ENCODE measurements around the gene CUL3. TPM values are rescaled to one million over a fixed set of nuclear protein-coding genes. Genes with fewer than 3 reads are reported as not detected.
"Not testable (repeated sequence)": the region's sequence is repeated elsewhere in the genome, so short reads cannot be mapped to it uniquely, and the experiment has no call there.

CUL3 gene
- 10 to 100 TPM; 74.9 to 77.4 TPM for total RNA-seq

GRCh38 chr2:224585211-224586088, at the start of gene CUL3:
CUL3 (minus strand) TSS chr2:224585363; CDS start chr2:224585009, 354 bp downstream.
- H3K36me3 Mint-ChIP-seq (ENCODE audit: low read depth): peaks cover 19% of the 10 kb centered on the region
- CTCF ChIA-PET: interaction anchor here (0.6 to 1.5 kb wide), 3 partner anchors 10 to 1825 kb away, joined by 3 read pairs; no protein-coding TSS in a partner anchor
- no peaks in the 10 kb centered on the region for H3K9me3 Mint-ChIP-seq
- POLR2A ChIA-PET: interaction anchor here (0.6 to 0.9 kb wide), 2 partner anchors 10 to 54 kb away, joined by 3 read pairs; no protein-coding TSS in a partner anchor
- DNase-seq: peak; percentile 99
- no peaks in the 10 kb centered on the region for H3K27me3 Mint-ChIP-seq
- H3K27ac Mint-ChIP-seq: peak within 1 kb of the TSS; percentile 96
- H3K4me3 Mint-ChIP-seq: peak within 1 kb of the TSS; percentile 98
- peaks cover 45% of the 10 kb centered on the region for H3K4me1 Mint-ChIP-seq

- no peaks in the 10 kb centered on the region for H3K9me3 Mint-ChIP-seq
- no peaks in the 10 kb centered on the region for H3K36me3 Mint-ChIP-seq (ENCODE audit: low read depth)
- POLR2A ChIA-PET: no interaction called here
- no peak overlapping the region for H3K4me3 Mint-ChIP-seq
- no peak overlapping the region for H3K27ac Mint-ChIP-seq
- no peaks in the 10 kb centered on the region for H3K4me1 Mint-ChIP-seq
- CTCF ChIA-PET: no interaction called here
- no peaks in the 10 kb centered on the region for H3K27me3 Mint-ChIP-seq
- no peak for DNase-seq
These were observed 45.7 kb upstream of the CUL3 start for GRCh38 chr2:224630659-224631550.

DNA sequence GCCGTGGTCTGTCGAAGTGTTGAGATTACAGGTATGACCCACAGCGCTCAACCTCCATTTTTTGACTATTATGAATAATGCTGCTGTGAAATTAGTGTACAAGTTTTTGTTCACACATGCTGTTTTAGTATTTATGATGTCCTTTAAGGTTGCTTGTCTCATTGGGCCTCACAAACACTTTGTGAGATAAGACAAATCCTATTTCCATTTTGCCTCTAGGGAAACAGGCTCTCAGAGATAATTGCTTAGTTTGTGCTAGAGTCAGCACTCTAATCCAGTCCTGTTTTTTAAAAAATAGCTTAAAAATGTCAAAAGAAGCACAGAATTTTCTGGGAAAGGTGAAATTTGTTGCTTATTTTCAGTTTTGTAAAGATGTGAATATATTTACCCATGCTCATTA, 43.3 kb upstream of the CUL3 start:
- H3K9me3 Mint-ChIP-seq: no peaks in the 10 kb centered on the region
- no peaks in the 10 kb centered on the region for H3K4me1 Mint-ChIP-seq
- ChIA-PET POLR2A (no interaction called here), CTCF (no interaction called here)
- no peaks in the 10 kb centered on the region for H3K36me3 Mint-ChIP-seq (ENCODE audit: low read depth)
- no peak overlapping the region for H3K27ac Mint-ChIP-seq
- no peak for DNase-seq
- H3K4me3 Mint-ChIP-seq: no peak overlapping the region
- H3K27me3 Mint-ChIP-seq: no peaks in the 10 kb centered on the region

GRCh38 chr2:224626735-224627134, 41.6 kb upstream of the CUL3 start:
- no peak for DNase-seq
- POLR2A ChIA-PET: no interaction called here
- CTCF ChIA-PET: no interaction called here
- Mint-ChIP-seq H3K27ac (no peak overlapping the region), H3K4me1 (no peaks in the 10 kb centered on the region), H3K9me3 (peaks cover 4% of the 10 kb centered on the region), H3K36me3 (ENCODE audit: low read depth) (no peaks in the 10 kb centered on the region), H3K4me3 (no peak overlapping the region), H3K27me3 (no peaks in the 10 kb centered on the region)

DNA sequence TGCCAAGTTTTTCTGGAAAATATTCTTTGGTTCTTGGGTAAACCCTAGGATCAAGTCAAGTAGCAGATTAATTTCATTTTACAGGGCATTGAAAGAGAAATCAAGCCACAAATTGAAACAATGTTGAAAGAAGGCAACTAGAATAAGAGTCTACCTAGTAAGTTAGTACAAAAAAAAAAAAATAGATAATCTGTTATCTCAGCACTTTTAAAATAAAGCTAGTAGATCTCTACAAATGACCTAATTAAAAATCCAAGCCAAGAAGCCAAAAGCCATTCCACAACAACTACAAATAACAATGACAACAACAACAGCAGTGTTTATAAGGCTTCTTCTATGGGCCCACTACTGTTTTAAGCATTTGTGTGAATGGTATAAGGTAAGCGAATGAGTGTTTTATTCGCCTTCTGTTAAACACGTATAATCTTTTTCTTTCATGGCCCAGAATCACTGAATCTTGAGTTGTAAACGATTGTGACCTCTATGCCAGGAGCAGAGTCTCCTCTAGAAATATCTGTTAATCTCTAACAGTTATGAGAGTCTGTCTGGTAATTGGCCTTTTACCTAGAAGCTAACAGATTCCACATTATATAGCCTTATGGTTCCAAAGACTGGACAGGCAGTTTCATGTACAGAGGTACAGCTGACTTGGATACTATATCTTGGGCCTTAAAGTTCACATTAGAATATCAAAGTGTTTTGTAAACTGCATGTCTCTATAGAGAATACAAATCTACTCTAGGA, 28.6 kb upstream of the CUL3 start:
- CTCF ChIA-PET: no interaction called here
- no peak overlapping the region for H3K27ac Mint-ChIP-seq
- no peaks in the 10 kb centered on the region for H3K27me3 Mint-ChIP-seq
- H3K36me3 Mint-ChIP-seq (ENCODE audit: low read depth): no peaks in the 10 kb centered on the region
- POLR2A ChIA-PET: no interaction called here
- no peak overlapping the region for H3K4me3 Mint-ChIP-seq
- H3K4me1 Mint-ChIP-seq: no peaks in the 10 kb centered on the region
- DNase-seq: no peak
- no peaks in the 10 kb centered on the region for H3K9me3 Mint-ChIP-seq

- ChIA-PET POLR2A (no interaction called here), CTCF (no interaction called here)
- H3K4me3 Mint-ChIP-seq: no peak overlapping the region
- H3K9me3 Mint-ChIP-seq: no peaks in the 10 kb centered on the region
- H3K27ac Mint-ChIP-seq: no peak overlapping the region
- no peaks in the 10 kb centered on the region for H3K27me3 Mint-ChIP-seq
- DNase-seq: no peak
- H3K36me3 Mint-ChIP-seq (ENCODE audit: low read depth): no peaks in the 10 kb centered on the region
- H3K4me1 Mint-ChIP-seq: no peaks in the 10 kb centered on the region
These were observed 27.4 kb upstream of the CUL3 start for GRCh38 chr2:224612578-224612977.

DNA sequence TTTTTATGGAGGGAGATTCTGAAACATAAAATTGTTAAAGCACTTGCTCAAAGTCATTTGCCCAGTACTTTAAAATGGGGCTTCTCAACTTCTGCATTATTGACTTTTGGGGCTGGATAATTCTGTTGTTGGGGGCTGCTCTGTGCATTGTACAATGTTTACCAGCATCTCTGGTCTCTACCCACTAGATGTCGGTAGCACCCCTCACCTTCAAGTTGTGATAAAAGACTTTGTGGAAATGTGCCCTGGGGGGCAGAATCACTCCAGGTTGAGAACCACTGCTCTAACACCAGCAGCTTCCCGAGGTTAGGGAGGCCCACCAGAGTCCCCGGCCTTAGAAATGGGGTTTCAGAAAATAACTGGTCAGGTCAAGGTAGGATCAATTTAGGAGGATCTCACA, 26.8 kb upstream of the CUL3 start:
- H3K27ac Mint-ChIP-seq: no peak overlapping the region
- no peak for DNase-seq
- H3K36me3 Mint-ChIP-seq (ENCODE audit: low read depth): no peaks in the 10 kb centered on the region
- no peaks in the 10 kb centered on the region for H3K9me3 Mint-ChIP-seq
- CTCF ChIA-PET: no interaction called here
- H3K4me3 Mint-ChIP-seq: no peak overlapping the region
- no peaks in the 10 kb centered on the region for H3K27me3 Mint-ChIP-seq
- POLR2A ChIA-PET: no interaction called here
- no peaks in the 10 kb centered on the region for H3K4me1 Mint-ChIP-seq

DNA sequence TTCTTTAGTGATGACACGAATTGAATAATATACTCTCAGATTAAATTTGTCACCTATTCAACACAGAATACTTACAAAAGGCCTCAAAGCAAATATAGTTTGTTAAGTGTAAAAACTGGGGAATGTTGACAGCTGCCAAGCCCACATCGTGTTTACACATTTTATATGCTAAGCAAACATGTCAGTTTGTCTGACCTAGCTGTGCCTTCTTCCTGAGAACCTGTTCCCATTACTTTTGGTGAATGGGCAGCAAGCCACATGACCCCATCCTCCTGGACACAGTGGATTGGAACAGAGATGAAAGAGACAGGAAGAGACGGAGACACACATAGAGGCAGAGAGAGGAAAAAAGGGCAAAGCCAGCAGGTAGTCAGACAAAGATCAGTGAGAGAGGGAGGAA, 22.9 kb upstream of the CUL3 start:
- CTCF ChIA-PET: no interaction called here

DNA sequence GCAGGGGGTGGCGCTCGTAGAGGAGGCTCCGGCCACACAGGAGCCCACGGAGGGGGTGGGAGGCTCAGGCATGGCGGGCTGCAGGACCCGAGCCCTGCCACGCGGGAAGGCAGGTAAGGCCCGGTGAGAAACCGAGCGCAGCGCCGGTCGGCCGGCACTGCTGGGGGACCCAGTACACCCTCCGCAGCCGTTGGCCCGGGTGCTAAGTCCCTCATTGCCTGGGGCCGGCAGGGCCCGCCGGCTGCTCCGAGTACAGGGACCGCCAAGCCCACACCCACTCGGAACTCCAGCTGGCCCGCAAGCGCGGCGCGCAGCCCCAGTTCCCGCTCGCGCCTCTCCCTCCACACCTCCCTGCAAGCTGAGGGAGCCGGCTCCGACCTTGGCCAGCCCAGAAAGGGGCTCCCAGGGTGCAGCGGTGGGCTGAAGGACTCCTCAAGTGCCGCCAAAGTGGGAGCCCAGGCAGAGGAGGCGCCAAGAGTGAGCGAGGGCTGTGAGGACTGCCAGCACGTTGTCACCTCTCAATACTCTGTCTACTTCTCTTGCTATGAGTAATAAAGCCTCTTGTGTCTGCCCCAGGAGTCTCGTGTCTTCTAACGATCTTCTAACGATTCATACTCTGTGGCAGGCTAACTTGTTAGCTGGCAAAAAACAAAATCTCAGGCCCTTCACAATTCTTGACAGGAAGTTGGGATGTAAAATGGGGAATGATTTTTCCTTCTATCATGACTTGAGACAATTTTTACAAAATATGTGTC, 18.8 kb upstream of the CUL3 start:
- POLR2A ChIA-PET; H3K27me3 Mint-ChIP-seq; H3K27ac Mint-ChIP-seq; H3K9me3 Mint-ChIP-seq; H3K4me3 Mint-ChIP-seq; DNase-seq; H3K36me3 Mint-ChIP-seq (ENCODE audit: low read depth): not testable (repeated sequence)
- CTCF ChIA-PET: interaction anchor here (1.2 kb wide), 1 partner anchor 15 kb away, joined by 3 read pairs; no protein-coding TSS in a partner anchor
- peaks cover 12% of the 10 kb centered on the region for H3K4me1 Mint-ChIP-seq

More for the DNA sequence above, 22.9 kb upstream of the CUL3 start:
- POLR2A ChIA-PET: no interaction called here
- no peak for DNase-seq
- Mint-ChIP-seq H3K36me3 (ENCODE audit: low read depth) (peaks cover 1% of the 10 kb centered on the region), H3K27ac (no peak overlapping the region), H3K4me1 (peaks cover 5% of the 10 kb centered on the region), H3K4me3 (no peak overlapping the region), H3K27me3 (no peaks in the 10 kb centered on the region), H3K9me3 (peaks cover 4% of the 10 kb centered on the region)

GRCh38 chr2:224602778-224603375, 17.7 kb upstream of the CUL3 start:
- Mint-ChIP-seq H3K4me3 (peak overlapping the region; percentile 55), H3K4me1 (peaks cover 12% of the 10 kb centered on the region)
- H3K27ac Mint-ChIP-seq; H3K36me3 Mint-ChIP-seq (ENCODE audit: low read depth); H3K27me3 Mint-ChIP-seq; DNase-seq; H3K9me3 Mint-ChIP-seq; POLR2A ChIA-PET: not testable (repeated sequence)
- CTCF ChIA-PET: interaction anchor here (1.2 kb wide), 1 partner anchor 14 kb away, joined by 3 read pairs; no protein-coding TSS in a partner anchor

DNA sequence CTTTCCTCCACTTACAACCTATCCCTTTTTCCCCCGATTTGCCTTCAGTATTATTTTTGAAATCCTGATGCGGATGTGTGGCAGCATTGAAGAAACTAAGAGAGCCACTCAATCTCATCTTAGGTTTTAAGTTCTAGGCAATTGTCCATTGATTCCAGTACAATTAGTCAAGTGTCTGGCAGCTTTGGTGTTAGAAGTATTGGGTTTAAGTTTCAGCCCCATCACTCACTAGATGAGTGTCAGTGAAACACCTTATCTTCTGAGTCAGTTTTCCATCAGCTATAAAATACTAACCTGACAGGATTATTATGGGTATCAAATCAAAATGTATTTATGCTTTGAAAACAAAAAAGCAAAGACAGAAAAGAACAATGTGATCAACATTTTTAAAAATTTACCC, 16.8 kb upstream of the CUL3 start:
- Mint-ChIP-seq H3K27ac (no peak overlapping the region), H3K27me3 (peaks cover 4% of the 10 kb centered on the region), H3K4me3 (no peak overlapping the region), H3K9me3 (peaks cover 4% of the 10 kb centered on the region), H3K4me1 (peaks cover 12% of the 10 kb centered on the region), H3K36me3 (ENCODE audit: low read depth) (peaks cover 3% of the 10 kb centered on the region)
- ChIA-PET CTCF (interaction anchor here (0.7 kb wide), 1 partner anchor 233 kb away, joined by 3 read pairs; no protein-coding TSS in a partner anchor), POLR2A (no interaction called here)
- DNase-seq: no peak

DNA sequence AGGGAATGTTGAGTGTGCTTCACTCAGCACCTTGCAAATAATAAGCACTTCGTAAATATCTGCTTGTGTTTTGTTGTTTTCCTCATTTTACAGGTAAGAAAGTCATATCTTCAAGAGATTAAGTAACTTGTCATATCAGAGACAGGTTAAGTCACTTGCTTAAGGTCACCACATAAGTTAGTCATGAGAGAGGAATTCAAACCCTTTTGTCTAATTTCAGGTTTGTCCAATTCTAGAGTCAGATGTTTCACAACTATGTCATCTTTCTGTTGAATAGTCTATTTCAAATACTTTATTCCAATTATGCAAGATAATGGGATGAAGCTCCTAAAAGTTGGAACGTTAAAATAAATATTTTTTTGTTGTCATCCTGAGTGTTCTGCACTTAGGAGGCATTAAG, 13.5 kb upstream of the CUL3 start:
- peaks cover 4% of the 10 kb centered on the region for H3K27me3 Mint-ChIP-seq
- CTCF ChIA-PET: interaction anchor here (1.2 kb wide), 1 partner anchor 78 kb away, joined by 4 read pairs; no protein-coding TSS in a partner anchor
- no peak overlapping the region for H3K27ac Mint-ChIP-seq

More for the DNA sequence above, 13.5 kb upstream of the CUL3 start:
- H3K9me3 Mint-ChIP-seq: no peaks in the 10 kb centered on the region
- POLR2A ChIA-PET: no interaction called here
- no peak overlapping the region for H3K4me3 Mint-ChIP-seq
- H3K4me1 Mint-ChIP-seq: peaks cover 10% of the 10 kb centered on the region
- DNase-seq: no peak
- H3K36me3 Mint-ChIP-seq (ENCODE audit: low read depth): peaks cover 3% of the 10 kb centered on the region
